ENCODE measurements around the gene SLC13A2. TPM values are rescaled to one million over a fixed set of nuclear protein-coding genes. Genes with fewer than 3 reads are reported as not detected.

Gene SLC13A2
- total and polyA plus RNA-seq, 9 of the 15 experiments (the other 6 are each of a cell fraction or from before 2014, with no cell fraction given) = 0.13 TPM; not detected in 8

DNA sequence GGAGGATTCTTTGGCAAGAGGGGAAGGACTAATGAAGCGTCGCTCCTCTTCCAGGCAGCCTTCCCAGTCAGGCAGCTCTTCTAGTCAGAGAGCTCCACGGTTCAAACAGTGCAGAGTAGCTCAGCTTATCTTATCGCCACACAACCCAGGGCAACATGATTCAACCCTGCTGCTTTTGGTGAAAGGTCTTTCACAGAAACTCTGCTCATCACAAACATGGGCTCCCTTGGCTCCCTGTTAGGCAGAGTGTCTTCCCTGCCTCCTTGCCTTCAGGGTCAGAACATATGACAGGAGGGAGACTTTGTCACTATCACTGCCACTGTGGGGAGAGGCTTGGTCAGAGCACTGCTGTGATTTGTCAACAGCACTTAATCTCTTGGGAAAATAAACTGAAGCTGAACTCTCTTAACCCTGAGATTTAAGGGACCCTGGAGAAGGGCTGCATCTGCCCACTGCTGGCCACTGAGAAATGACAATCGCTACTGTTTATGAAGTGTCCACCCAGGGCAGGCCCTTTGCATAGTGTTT is 6.9 kb upstream of the SLC13A2 start (continued):
- TF ChIP-seq RAD21 (CRISPR knock-in tag; conservative IDR thresholded peaks at IDR 0.05 in 1 of 2, IDR thresholded peaks at IDR 0.05 in 1 of 2) = peak in 1 of 2 experiments; percentile 17; a peak in 1 of 4 replicates
- peak in 1 of 2 experiments; percentile 73; a peak in 2 of 4 replicates for TF ChIP-seq FOXA3 (CRISPR knock-in tag; conservative IDR thresholded peaks at IDR 0.05 in 1 of 2, IDR thresholded peaks at IDR 0.05 in 1 of 2)
- peak; percentile 81 for TF ChIP-seq CBFA2T3 (IDR thresholded peaks at IDR 0.05)
- peak; percentile 41; the same call in 1 of the 2 replicates for TF ChIP-seq SMARCE1 (IDR thresholded peaks at IDR 0.05)
- no peak for TF ChIP-seq ZFX (CRISPR knock-in tag; IDR thresholded peaks at IDR 0.05)
- no peak for TF ChIP-seq ZNF133 (CRISPR knock-in tag; IDR thresholded peaks at IDR 0.05)
- TF ChIP-seq BCL6 (CRISPR knock-in tag; IDR thresholded peaks at IDR 0.05) = no peak
- no peak for TF ChIP-seq FOS (IDR thresholded peaks at IDR 0.05; ENCODE audit: extremely low read depth, insufficient read length)
- no peak for TF ChIP-seq IFI16 (CRISPR knock-in tag; IDR thresholded peaks at IDR 0.05)
- no peak for TF ChIP-seq PTTG1 (tag; IDR thresholded peaks at IDR 0.05; ENCODE audit: low read depth)
- TF ChIP-seq, protein P1, sequence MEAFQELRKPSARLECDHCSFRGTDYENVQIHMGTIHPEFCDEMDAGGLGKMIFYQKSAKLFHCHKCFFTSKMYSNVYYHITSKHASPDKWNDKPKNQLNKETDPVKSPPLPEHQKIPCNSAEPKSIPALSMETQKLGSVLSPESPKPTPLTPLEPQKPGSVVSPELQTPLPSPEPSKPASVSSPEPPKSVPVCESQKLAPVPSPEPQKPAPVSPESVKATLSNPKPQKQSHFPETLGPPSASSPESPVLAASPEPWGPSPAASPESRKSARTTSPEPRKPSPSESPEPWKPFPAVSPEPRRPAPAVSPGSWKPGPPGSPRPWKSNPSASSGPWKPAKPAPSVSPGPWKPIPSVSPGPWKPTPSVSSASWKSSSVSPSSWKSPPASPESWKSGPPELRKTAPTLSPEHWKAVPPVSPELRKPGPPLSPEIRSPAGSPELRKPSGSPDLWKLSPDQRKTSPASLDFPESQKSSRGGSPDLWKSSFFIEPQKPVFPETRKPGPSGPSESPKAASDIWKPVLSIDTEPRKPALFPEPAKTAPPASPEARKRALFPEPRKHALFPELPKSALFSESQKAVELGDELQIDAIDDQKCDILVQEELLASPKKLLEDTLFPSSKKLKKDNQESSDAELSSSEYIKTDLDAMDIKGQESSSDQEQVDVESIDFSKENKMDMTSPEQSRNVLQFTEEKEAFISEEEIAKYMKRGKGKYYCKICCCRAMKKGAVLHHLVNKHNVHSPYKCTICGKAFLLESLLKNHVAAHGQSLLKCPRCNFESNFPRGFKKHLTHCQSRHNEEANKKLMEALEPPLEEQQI (IDR thresholded peaks at IDR 0.05) = no peak
- no peak for TF ChIP-seq BRD4 (IDR thresholded peaks at IDR 0.05)
- TF ChIP-seq, protein P2, sequence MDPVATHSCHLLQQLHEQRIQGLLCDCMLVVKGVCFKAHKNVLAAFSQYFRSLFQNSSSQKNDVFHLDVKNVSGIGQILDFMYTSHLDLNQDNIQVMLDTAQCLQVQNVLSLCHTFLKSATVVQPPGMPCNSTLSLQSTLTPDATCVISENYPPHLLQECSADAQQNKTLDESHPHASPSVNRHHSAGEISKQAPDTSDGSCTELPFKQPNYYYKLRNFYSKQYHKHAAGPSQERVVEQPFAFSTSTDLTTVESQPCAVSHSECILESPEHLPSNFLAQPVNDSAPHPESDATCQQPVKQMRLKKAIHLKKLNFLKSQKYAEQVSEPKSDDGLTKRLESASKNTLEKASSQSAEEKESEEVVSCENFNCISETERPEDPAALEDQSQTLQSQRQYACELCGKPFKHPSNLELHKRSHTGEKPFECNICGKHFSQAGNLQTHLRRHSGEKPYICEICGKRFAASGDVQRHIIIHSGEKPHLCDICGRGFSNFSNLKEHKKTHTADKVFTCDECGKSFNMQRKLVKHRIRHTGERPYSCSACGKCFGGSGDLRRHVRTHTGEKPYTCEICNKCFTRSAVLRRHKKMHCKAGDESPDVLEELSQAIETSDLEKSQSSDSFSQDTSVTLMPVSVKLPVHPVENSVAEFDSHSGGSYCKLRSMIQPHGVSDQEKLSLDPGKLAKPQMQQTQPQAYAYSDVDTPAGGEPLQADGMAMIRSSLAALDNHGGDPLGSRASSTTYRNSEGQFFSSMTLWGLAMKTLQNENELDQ (CRISPR knock-in tag; IDR thresholded peaks at IDR 0.05; ENCODE audit: borderline replicate concordance) = no peak
- no peak for TF ChIP-seq LEF1 (IDR thresholded peaks at IDR 0.05)
- TF ChIP-seq ZNF764 (CRISPR knock-in tag; IDR thresholded peaks at IDR 0.05; ENCODE audit: low read depth) = no peak
- TF ChIP-seq NFIX (CRISPR knock-in tag; IDR thresholded peaks at IDR 0.05; ENCODE audit: low read depth) = no peak
- no peak for TF ChIP-seq IRF2 (CRISPR knock-in tag; IDR thresholded peaks at IDR 0.05)
- TF ChIP-seq SNIP1 (IDR thresholded peaks at IDR 0.05; ENCODE audit: low read depth) = no peak
- no peak for TF ChIP-seq ZNF449 (CRISPR knock-in tag; IDR thresholded peaks at IDR 0.05)
- TF ChIP-seq ZFP30 (CRISPR knock-in tag; IDR thresholded peaks at IDR 0.05; ENCODE audit: borderline replicate concordance) = no peak
- TF ChIP-seq MCM2 (IDR thresholded peaks at IDR 0.05; ENCODE audit: low read depth) = no peak
- TF ChIP-seq PHF21A (IDR thresholded peaks at IDR 0.05; ENCODE audit: borderline replicate concordance, low read depth) = peak; percentile 82; the same call in 1 of the 2 replicates
- TF ChIP-seq SAP30 (IDR thresholded peaks at IDR 0.05; ENCODE audit: borderline replicate concordance, insufficient read depth, low read depth, low read length, poor library complexity, severe bottlenecking) = no peak
- peak; percentile 67 for TF ChIP-seq TEAD4 (IDR thresholded peaks at IDR 0.05; ENCODE audit: low read length)
- TF ChIP-seq TEAD4 (CRISPR knock-in tag; IDR thresholded peaks at IDR 0.05; ENCODE audit: borderline replicate concordance) = no peak
